T47D (cell line): ENCODE data around the gene FGD2.

Experiments
- DNase-seq, 2 experiments: peaks; one replicate each; pipeline versions ENCODE4 v3.0.0 to v3.0.0-alpha.2; 2011 to 2012; ENCODE audit warnings: low read depth in 1 of 2, low spot score in 1 of 2
- JUND ChIP-seq: IDR thresholded peaks from 2 replicates; pipeline ENCODE4 v1.6.1; 2012; ENCODE audit warnings: low read depth
- in situ Hi-C: cut with HindIII; loops from 2 replicates; pipeline ENCODE4 v1.10.0; 2016; ENCODE audit warnings: low sequenced_read_pairs, low pct_unique_long_range_greater_than_20kb

FGD2 gene

GRCh38 chr6:37059344-37060194 lies 54.1 kb downstream of the FGD2 start:
- peak in 1 of 2 experiments; percentile 38 for DNase-seq
- TF ChIP-seq JUND = no peak
- in situ Hi-C loops = no loop called here

GRCh38 chr6:37060195-37060559 lies 54.7 kb downstream of the FGD2 start:
- no peak for DNase-seq
- in situ Hi-C loops = no loop called here
- TF ChIP-seq JUND = no peak

- in situ Hi-C loops = no loop called here
- DNase-seq = no peak
- TF ChIP-seq JUND = no peak
These were observed 55.8 kb downstream of the FGD2 start for GRCh38 chr6:37061157-37061804.

GRCh38 chr6:37062424-37062823 lies 57.0 kb downstream of the FGD2 start:
- DNase-seq = no peak
- no peak for TF ChIP-seq JUND
- in situ Hi-C loops = no loop called here

- in situ Hi-C loops = no loop called here
- no peak for DNase-seq
- TF ChIP-seq JUND = no peak
These were observed 63.2 kb downstream of the FGD2 start for GRCh38 chr6:37068356-37069270.

- DNase-seq = no peak
- TF ChIP-seq JUND = no peak
- in situ Hi-C loops = no loop called here
These were observed 64.2 kb downstream of the FGD2 start for GRCh38 chr6:37069639-37070038.

- TF ChIP-seq JUND = no peak
- DNase-seq = no peak
- in situ Hi-C loops = no loop called here
These were observed 67.1 kb downstream of the FGD2 start for GRCh38 chr6:37072526-37072925.

- in situ Hi-C loops = no loop called here
- no peak for TF ChIP-seq JUND
- DNase-seq = no peak
These were observed 68.8 kb downstream of the FGD2 start for GRCh38 chr6:37074053-37074827.

- in situ Hi-C loops = no loop called here
- DNase-seq = no peak
- no peak for TF ChIP-seq JUND
These were observed 71.9 kb downstream of the FGD2 start for GRCh38 chr6:37077191-37077904.

- no peak for DNase-seq
- in situ Hi-C loops = no loop called here
- no peak for TF ChIP-seq JUND
These were observed 72.4 kb downstream of the FGD2 start for GRCh38 chr6:37077905-37078296.
